ENCODE results near the gene CRACR2A.

Gene CRACR2A

GRCh38 chr12:3614806-3615466 lies 138.0 kb downstream of the CRACR2A start:
- H3K27ac ChIP-seq (ENCODE audit: low read depth, low read length) = no peak overlapping the region
- no peaks in the 10 kb centered on the region for H3K36me3 ChIP-seq (ENCODE audit: insufficient read depth, low read length)
- no peak overlapping the region for H3K4me3 ChIP-seq (ENCODE audit: low read depth, low read length)
- H2AFZ ChIP-seq (ENCODE audit: low read length, unreplicated experiment) = no peak overlapping the region
- no peaks in the 10 kb centered on the region for H3K4me1 ChIP-seq (ENCODE audit: control insufficient read depth, insufficient read depth, low read length, unreplicated experiment)
- H3K27me3 ChIP-seq (ENCODE audit: insufficient read depth, low read length) = no peaks in the 10 kb centered on the region
- no peaks in the 10 kb centered on the region for H3K79me2 ChIP-seq (ENCODE audit: control insufficient read depth, insufficient read depth, low read length, unreplicated experiment)

GRCh38 chr12:3613641-3614395 lies 139.1 kb downstream of the CRACR2A start:
- Histone ChIP-seq H3K79me2 (ENCODE audit: control insufficient read depth, insufficient read depth, low read length, unreplicated experiment) (no peaks in the 10 kb centered on the region), H3K4me1 (ENCODE audit: control insufficient read depth, insufficient read depth, low read length, unreplicated experiment) (no peaks in the 10 kb centered on the region), H3K36me3 (ENCODE audit: insufficient read depth, low read length) (no peaks in the 10 kb centered on the region), H3K27ac (ENCODE audit: low read depth, low read length) (no peak overlapping the region), H2AFZ (ENCODE audit: low read length, unreplicated experiment) (no peak overlapping the region), H3K27me3 (ENCODE audit: insufficient read depth, low read length) (no peaks in the 10 kb centered on the region), H3K4me3 (ENCODE audit: low read depth, low read length) (no peak overlapping the region)

GRCh38 chr12:3611860-3612703 lies 140.8 kb downstream of the CRACR2A start:
- Histone ChIP-seq H3K4me1 (ENCODE audit: control insufficient read depth, insufficient read depth, low read length, unreplicated experiment) (no peaks in the 10 kb centered on the region), H3K27me3 (ENCODE audit: insufficient read depth, low read length) (no peaks in the 10 kb centered on the region)

GRCh38 chr12:3607821-3608220 lies 145.1 kb downstream of the CRACR2A start:
- no peaks in the 10 kb centered on the region for H3K4me1 ChIP-seq (ENCODE audit: control insufficient read depth, insufficient read depth, low read length, unreplicated experiment)
- H2AFZ ChIP-seq (ENCODE audit: low read length, unreplicated experiment) = no peak overlapping the region
- no peaks in the 10 kb centered on the region for H3K79me2 ChIP-seq (ENCODE audit: control insufficient read depth, insufficient read depth, low read length, unreplicated experiment)
- H3K27ac ChIP-seq (ENCODE audit: low read depth, low read length) = no peak overlapping the region
- H3K36me3 ChIP-seq (ENCODE audit: insufficient read depth, low read length) = no peaks in the 10 kb centered on the region
- H3K4me3 ChIP-seq (ENCODE audit: low read depth, low read length) = no peak overlapping the region
- peaks cover 29% of the 10 kb centered on the region for H3K27me3 ChIP-seq (ENCODE audit: insufficient read depth, low read length)

More at GRCh38 chr12:3611860-3612703, 140.8 kb downstream of the CRACR2A start:
- H3K4me3 ChIP-seq (ENCODE audit: low read depth, low read length) = no peak overlapping the region
- H2AFZ ChIP-seq (ENCODE audit: low read length, unreplicated experiment) = no peak overlapping the region
- no peaks in the 10 kb centered on the region for H3K36me3 ChIP-seq (ENCODE audit: insufficient read depth, low read length)
- no peaks in the 10 kb centered on the region for H3K79me2 ChIP-seq (ENCODE audit: control insufficient read depth, insufficient read depth, low read length, unreplicated experiment)
- no peak overlapping the region for H3K27ac ChIP-seq (ENCODE audit: low read depth, low read length)

- Histone ChIP-seq H3K36me3 (ENCODE audit: insufficient read depth, low read length) (no peaks in the 10 kb centered on the region), H3K27me3 (ENCODE audit: insufficient read depth, low read length) (peaks cover 34% of the 10 kb centered on the region), H3K79me2 (ENCODE audit: control insufficient read depth, insufficient read depth, low read length, unreplicated experiment) (no peaks in the 10 kb centered on the region), H2AFZ (ENCODE audit: low read length, unreplicated experiment) (no peak overlapping the region), H3K4me3 (ENCODE audit: low read depth, low read length) (no peak overlapping the region), H3K4me1 (ENCODE audit: control insufficient read depth, insufficient read depth, low read length, unreplicated experiment) (no peaks in the 10 kb centered on the region), H3K27ac (ENCODE audit: low read depth, low read length) (no peak overlapping the region)
These were observed 145.7 kb downstream of the CRACR2A start for GRCh38 chr12:3607039-3607720.

- no peaks in the 10 kb centered on the region for H3K79me2 ChIP-seq (ENCODE audit: control insufficient read depth, insufficient read depth, low read length, unreplicated experiment)
- peaks cover 42% of the 10 kb centered on the region for H3K27me3 ChIP-seq (ENCODE audit: insufficient read depth, low read length)
- H3K4me1 ChIP-seq (ENCODE audit: control insufficient read depth, insufficient read depth, low read length, unreplicated experiment) = no peaks in the 10 kb centered on the region
- H3K4me3 ChIP-seq (ENCODE audit: low read depth, low read length) = no peak overlapping the region
- no peak overlapping the region for H2AFZ ChIP-seq (ENCODE audit: low read length, unreplicated experiment)
- no peaks in the 10 kb centered on the region for H3K36me3 ChIP-seq (ENCODE audit: insufficient read depth, low read length)
- H3K27ac ChIP-seq (ENCODE audit: low read depth, low read length) = no peak overlapping the region
These were observed 146.8 kb downstream of the CRACR2A start for GRCh38 chr12:3606128-3606527.

GRCh38 chr12:3605692-3606091 lies 147.2 kb downstream of the CRACR2A start:
- no peak overlapping the region for H3K4me3 ChIP-seq (ENCODE audit: low read depth, low read length)
- no peak overlapping the region for H3K27ac ChIP-seq (ENCODE audit: low read depth, low read length)
- no peak overlapping the region for H2AFZ ChIP-seq (ENCODE audit: low read length, unreplicated experiment)
- no peaks in the 10 kb centered on the region for H3K79me2 ChIP-seq (ENCODE audit: control insufficient read depth, insufficient read depth, low read length, unreplicated experiment)
- no peaks in the 10 kb centered on the region for H3K4me1 ChIP-seq (ENCODE audit: control insufficient read depth, insufficient read depth, low read length, unreplicated experiment)
- no peaks in the 10 kb centered on the region for H3K36me3 ChIP-seq (ENCODE audit: insufficient read depth, low read length)
- peaks cover 46% of the 10 kb centered on the region for H3K27me3 ChIP-seq (ENCODE audit: insufficient read depth, low read length)

GRCh38 chr12:3604748-3605586 lies 147.9 kb downstream of the CRACR2A start:
- no peaks in the 10 kb centered on the region for H3K4me1 ChIP-seq (ENCODE audit: control insufficient read depth, insufficient read depth, low read length, unreplicated experiment)
- H3K27ac ChIP-seq (ENCODE audit: low read depth, low read length) = no peak overlapping the region
- H3K27me3 ChIP-seq (ENCODE audit: insufficient read depth, low read length) = peaks cover 54% of the 10 kb centered on the region
- no peaks in the 10 kb centered on the region for H3K36me3 ChIP-seq (ENCODE audit: insufficient read depth, low read length)
- H2AFZ ChIP-seq (ENCODE audit: low read length, unreplicated experiment) = no peak overlapping the region
- no peak overlapping the region for H3K4me3 ChIP-seq (ENCODE audit: low read depth, low read length)
- H3K79me2 ChIP-seq (ENCODE audit: control insufficient read depth, insufficient read depth, low read length, unreplicated experiment) = no peaks in the 10 kb centered on the region

GRCh38 chr12:3604286-3604685 lies 148.6 kb downstream of the CRACR2A start:
- H3K79me2 ChIP-seq (ENCODE audit: control insufficient read depth, insufficient read depth, low read length, unreplicated experiment) = no peaks in the 10 kb centered on the region
- no peak overlapping the region for H3K4me3 ChIP-seq (ENCODE audit: low read depth, low read length)

More at GRCh38 chr12:3604286-3604685, 148.6 kb downstream of the CRACR2A start:
- Histone ChIP-seq H3K27ac (ENCODE audit: low read depth, low read length) (no peak overlapping the region), H3K36me3 (ENCODE audit: insufficient read depth, low read length) (no peaks in the 10 kb centered on the region), H3K4me1 (ENCODE audit: control insufficient read depth, insufficient read depth, low read length, unreplicated experiment) (no peaks in the 10 kb centered on the region), H2AFZ (ENCODE audit: low read length, unreplicated experiment) (no peak overlapping the region), H3K27me3 (ENCODE audit: insufficient read depth, low read length) (peaks cover 60% of the 10 kb centered on the region)

Data from ACC112 (cell line).